Uterus (tissue), 2 donors: ENCODE measurements around the gene FOXP4.

Experiments used
- POLR2A ChIP-seq, 2 donors: fragments of 450-650 bp; IDR thresholded peaks; one replicate each; pipeline ENCODE4 v1.6.1; 2016; ENCODE audit warnings: antibody characterized with exemption in 2 of 2, mild to moderate bottlenecking in 1 of 2, moderate library complexity in 1 of 2
- TF ChIP-seq, protein P1 (sequence below), 4 experiments: fragments of 200-600 bp in 2 of 4; fragments of 450-650 bp in 2 of 4; sonication (generic) in 2 of 4; IDR thresholded peaks; one replicate each; pipeline ENCODE4 v1.5.1; 2016 to 2019; ENCODE audit warnings: antibody characterized with exemption in 4 of 4, mild to moderate bottlenecking in 2 of 4, moderate library complexity in 1 of 4

GRCh38 chr6:41498968-41499599 lies 47.1 kb upstream of the FOXP4 start:
- no peak for TF ChIP-seq POLR2A (IDR thresholded peaks at IDR 0.05)
- TF ChIP-seq, protein P1, sequence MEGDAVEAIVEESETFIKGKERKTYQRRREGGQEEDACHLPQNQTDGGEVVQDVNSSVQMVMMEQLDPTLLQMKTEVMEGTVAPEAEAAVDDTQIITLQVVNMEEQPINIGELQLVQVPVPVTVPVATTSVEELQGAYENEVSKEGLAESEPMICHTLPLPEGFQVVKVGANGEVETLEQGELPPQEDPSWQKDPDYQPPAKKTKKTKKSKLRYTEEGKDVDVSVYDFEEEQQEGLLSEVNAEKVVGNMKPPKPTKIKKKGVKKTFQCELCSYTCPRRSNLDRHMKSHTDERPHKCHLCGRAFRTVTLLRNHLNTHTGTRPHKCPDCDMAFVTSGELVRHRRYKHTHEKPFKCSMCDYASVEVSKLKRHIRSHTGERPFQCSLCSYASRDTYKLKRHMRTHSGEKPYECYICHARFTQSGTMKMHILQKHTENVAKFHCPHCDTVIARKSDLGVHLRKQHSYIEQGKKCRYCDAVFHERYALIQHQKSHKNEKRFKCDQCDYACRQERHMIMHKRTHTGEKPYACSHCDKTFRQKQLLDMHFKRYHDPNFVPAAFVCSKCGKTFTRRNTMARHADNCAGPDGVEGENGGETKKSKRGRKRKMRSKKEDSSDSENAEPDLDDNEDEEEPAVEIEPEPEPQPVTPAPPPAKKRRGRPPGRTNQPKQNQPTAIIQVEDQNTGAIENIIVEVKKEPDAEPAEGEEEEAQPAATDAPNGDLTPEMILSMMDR (IDR thresholded peaks at IDR 0.05) = no peak
